Articular chondrocyte of knee joint (primary cell): ENCODE data around the gene CST9L. TPM values are rescaled to one million over a fixed set of nuclear protein-coding genes. Genes with fewer than 3 reads are reported as not detected.

Experiments used
- total RNA-seq: library from RNA; depleted of rRNA; stranded (reverse); fragments of >200 nt; gene quantifications from 2 replicates; pipeline ENCODE4 v1.2.3, GENCODE V29; 2012

The CST9L gene, protein sequence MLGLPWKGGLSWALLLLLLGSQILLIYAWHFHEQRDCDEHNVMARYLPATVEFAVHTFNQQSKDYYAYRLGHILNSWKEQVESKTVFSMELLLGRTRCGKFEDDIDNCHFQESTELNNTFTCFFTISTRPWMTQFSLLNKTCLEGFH
- not detected in 2 replicates for total RNA-seq

DNA sequence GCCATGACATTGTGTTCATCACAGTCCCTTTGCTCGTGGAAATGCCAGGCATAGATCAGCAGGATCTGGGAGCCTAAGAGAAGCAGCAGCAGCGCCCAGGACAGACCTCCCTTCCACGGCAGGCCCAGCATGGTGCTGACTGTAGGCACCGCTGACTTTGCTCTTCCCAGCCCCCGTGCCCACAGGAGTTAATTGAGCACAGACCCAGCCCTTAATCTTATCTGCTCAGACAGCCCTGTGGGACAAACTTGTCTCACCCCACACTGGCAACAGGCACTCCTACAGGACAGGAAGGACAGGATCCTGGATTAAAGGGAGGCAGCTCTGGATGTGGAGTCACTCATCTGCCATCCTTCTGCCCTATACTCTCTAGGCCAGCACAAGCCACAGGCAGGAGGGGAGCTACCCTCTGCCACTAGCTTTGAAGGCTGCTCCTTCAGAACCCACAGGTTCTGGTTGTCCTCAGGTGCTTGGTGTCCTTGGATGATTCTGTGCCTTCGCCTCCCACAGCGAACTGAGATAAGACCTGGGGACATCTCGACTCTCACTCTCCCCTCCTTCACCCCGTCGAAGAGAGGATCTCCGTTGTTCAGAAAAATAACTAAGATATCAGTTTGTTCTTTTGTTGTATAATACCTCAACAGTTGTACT lies at the start of gene CST9L:
Gene CST9L (minus strand): TSS at position 165 of the 651 bp plus-strand sequence. CDS start 34 bp downstream, at position 131.

DNA sequence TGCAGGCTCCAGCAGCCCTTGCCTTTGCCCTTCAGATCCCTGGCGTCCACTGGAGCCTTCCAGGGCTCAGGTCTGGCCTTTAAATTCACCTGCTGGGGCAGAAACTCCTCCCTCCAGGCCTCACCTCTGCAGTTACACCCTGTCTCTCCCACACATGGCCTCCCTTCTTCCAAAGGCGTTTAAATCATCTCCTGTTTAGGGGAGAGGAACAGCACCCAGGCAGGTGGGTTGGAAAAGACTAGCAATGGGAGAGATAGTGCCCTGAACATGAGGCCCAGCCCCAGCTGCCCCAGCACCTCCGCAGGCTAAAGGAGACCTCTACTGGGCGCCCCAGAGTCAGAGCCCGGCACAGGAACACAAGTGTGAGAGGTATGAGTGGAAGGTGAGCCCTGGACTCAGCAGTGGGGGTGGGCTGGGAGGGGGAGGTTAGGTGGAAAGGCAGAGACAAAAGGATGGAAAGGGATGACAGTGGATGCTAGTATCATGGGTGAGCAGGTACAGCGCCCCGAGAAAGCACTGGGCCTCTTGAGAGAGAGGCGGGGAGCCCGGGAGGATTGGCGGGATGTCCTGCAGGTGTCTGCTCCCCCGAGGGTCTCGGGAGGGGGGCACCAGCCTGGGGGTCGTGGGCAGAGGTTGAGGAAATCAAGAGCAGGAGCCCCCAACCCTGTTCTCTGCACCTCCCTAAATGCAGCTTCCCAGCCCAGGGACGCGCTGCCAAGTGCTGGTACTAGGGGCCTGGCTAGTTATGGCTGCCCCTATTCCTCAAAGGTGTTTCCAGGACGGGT lies 37.8 kb upstream of the CST9L start, which contains the start of gene CST9:
Gene CST9 (minus strand): TSS at position 51 of the 785 bp plus-strand sequence. CDS start 53 bp downstream, outside the sequence.

Other genes with a start within 250 kb of the CST9L start
- 12.0 and 16.8 TPM in 2 replicates for gene NXT1, start 217.7 kb downstream of the CST9L start, total RNA-seq
- gene GZF1, start 206.3 kb downstream of the CST9L start, total RNA-seq, result 11.2 and 13.6 TPM in 2 replicates
- gene NAPB, start 147.0 kb downstream of the CST9L start, total RNA-seq, result 13.1 and 13.3 TPM in 2 replicates
- gene CSTL1, start 128.8 kb downstream of the CST9L start, total RNA-seq, result not detected in 2 replicates
- gene CST11, start 115.6 kb downstream of the CST9L start, total RNA-seq, result not detected in 2 replicates
- not detected in 2 replicates for gene CST8, start 77.4 kb downstream of the CST9L start, total RNA-seq
- not detected in 2 replicates for gene CST9, start 37.4 kb upstream of the CST9L start, total RNA-seq
- gene CST3, start 69.5 kb upstream of the CST9L start, total RNA-seq, result 111 and 120 TPM in 2 replicates
- gene CST4, start 120.6 kb upstream of the CST9L start, total RNA-seq, result not detected in 2 replicates
- not detected in 2 replicates for gene CST1, start 182.5 kb upstream of the CST9L start, total RNA-seq